Gastroesophageal sphincter (tissue), 4 donors: Measurements from ENCODE around the gene HYCC1. TPM values are rescaled to one million over a fixed set of nuclear protein-coding genes. Genes with fewer than 3 reads are reported as not detected.

ENCODE experiments used
- ATAC-seq: fragments of 150-250 bp; one replicate; pipeline ENCODE4 v1.9.1; 2016; ENCODE audit warnings: mild to moderate bottlenecking, moderate library complexity
- H3K27ac ChIP-seq, 4 donors: fragments of 200-600 bp; sonication (generic) in 3 of 4; 1 replicate in 3 of 4; 2 replicates in 1 of 4; pipeline ENCODE4 v1.5.1; 2016 to 2019
- H3K27me3 ChIP-seq: fragments of 200-600 bp; sonication (generic); one replicate; pipeline ENCODE4 v1.5.1; 2019
- H3K36me3 ChIP-seq, 2 donors: fragments of 200-600 bp; sonication (generic); one replicate each; pipeline ENCODE4 v1.5.1; 2019; ENCODE audit warnings: control low read depth in 1 of 2
- H3K4me1 ChIP-seq, 3 donors: fragments of 200-600 bp; sonication (generic); 1 replicate in 2 of 3; 2 replicates in 1 of 3; pipeline ENCODE4 v1.5.1; 2016 to 2019; ENCODE audit warnings: control low read depth in 2 of 3
- H3K4me3 ChIP-seq, 2 donors: fragments of 200-600 bp; sonication (generic); one replicate each; pipeline ENCODE4 v1.5.1; 2019; ENCODE audit warnings: mild to moderate bottlenecking in 1 of 2, moderate library complexity in 1 of 2
- H3K9me3 ChIP-seq, 3 donors: fragments of 200-600 bp; sonication (generic); one replicate each; pipeline ENCODE4 v1.5.1; 2017 to 2019; ENCODE audit warnings: control low read depth in 2 of 3
- CTCF ChIP-seq, 4 experiments: fragments of 200-600 bp in 2 of 4; fragments of 450-650 bp in 2 of 4; sonication (generic) in 1 of 4; IDR thresholded peaks; one replicate each; pipeline ENCODE4 v1.5.1; 2017 to 2019; ENCODE audit warnings: antibody characterized with exemption in 4 of 4, mild to moderate bottlenecking in 2 of 4, moderate library complexity in 2 of 4
- EP300 ChIP-seq: sonication (generic); formaldehyde crosslinking; IDR thresholded peaks from one replicate; pipeline ENCODE4 v1.6.1; 2017; ENCODE audit warnings: antibody characterized with exemption, mild to moderate bottlenecking
- POLR2A ChIP-seq, 2 donors: fragments of 450-650 bp; IDR thresholded peaks; one replicate each; pipeline ENCODE4 v1.6.1; 2017; ENCODE audit warnings: antibody characterized with exemption in 2 of 2, mild to moderate bottlenecking in 2 of 2, moderate library complexity in 1 of 2
- POLR2AphosphoS5 ChIP-seq: sonication (generic); formaldehyde crosslinking; IDR thresholded peaks from one replicate; pipeline ENCODE4 v1.6.1; 2017; ENCODE audit warnings: antibody characterized with exemption
- WGBS, 2 donors: methylation state at CpG; one replicate each; pipeline ENCODE4 v1.1.5; 2018; ENCODE audit warnings: low coverage in 1 of 2; 5-methylcytosine and 5-hydroxymethylcytosine counted together
- total RNA-seq, 4 donors: library from RNA; depleted of rRNA; stranded (reverse); fragments of >200 nt; gene quantifications; one replicate each; pipeline ENCODE4 v1.1.0, GENCODE V29; 2016

Gene HYCC1
- total RNA-seq, 4 donors from 2014 or later, result 39.7 to 87.7 (median 52.7) TPM

GRCh38 chr7:22995011-22995410 lies 18.9 kb downstream of the HYCC1 start:
- Histone ChIP-seq H3K4me3 (no peak overlapping the region), H3K27ac (no peak overlapping the region), H3K27me3 (no peaks in the 10 kb centered on the region), H3K36me3 (no peaks in the 10 kb centered on the region), H3K4me1 (peaks cover 0 to 6% (median 3%) of the 10 kb centered on the region in 3 donors), H3K9me3 (no peaks in the 10 kb centered on the region)
- no peak for TF ChIP-seq POLR2A (IDR thresholded peaks at IDR 0.05)
- TF ChIP-seq POLR2AphosphoS5, result no peak
- WGBS, 2 donors, result 94 to 100% methylated on average over 2 of the region's 2 CpGs
- no peak for ATAC-seq

GRCh38 chr7:22992874-22993840 lies 20.8 kb downstream of the HYCC1 start:
- Histone ChIP-seq H3K9me3 (no peaks in the 10 kb centered on the region), H3K27me3 (no peaks in the 10 kb centered on the region), H3K27ac (no peak overlapping the region), H3K36me3 (no peaks in the 10 kb centered on the region), H3K4me3 (no peak overlapping the region), H3K4me1 (peaks cover 0 to 3% (median 0%) of the 10 kb centered on the region in 3 donors)
- no peak for ATAC-seq
- TF ChIP-seq POLR2AphosphoS5 (no peak), EP300 (no peak), CTCF (IDR thresholded peaks at IDR 0.05) (no peak), POLR2A (IDR thresholded peaks at IDR 0.05) (no peak)
- WGBS, 2 donors, result 80 to 82% methylated on average over 3 of the region's 3 CpGs

GRCh38 chr7:22990588-22990949 lies 23.4 kb downstream of the HYCC1 start:
- 44 to 69% methylated on average over 1 of the region's 1 CpG for WGBS, 2 donors
- ATAC-seq, result no peak
- TF ChIP-seq POLR2AphosphoS5 (no peak), EP300 (no peak), CTCF (IDR thresholded peaks at IDR 0.05) (no peak), POLR2A (IDR thresholded peaks at IDR 0.05) (no peak)

GRCh38 chr7:22989643-22990587 lies 24.0 kb downstream of the HYCC1 start:
- ATAC-seq, result no peak
- no peak overlapping the region for H3K27ac ChIP-seq
- 76 to 87% methylated on average over 3 of the region's 3 CpGs for WGBS, 2 donors
- no peaks in the 10 kb centered on the region for H3K9me3 ChIP-seq
- no peak for TF ChIP-seq POLR2A (IDR thresholded peaks at IDR 0.05)
- no peak for TF ChIP-seq EP300
- no peak for TF ChIP-seq POLR2AphosphoS5
- TF ChIP-seq CTCF (IDR thresholded peaks at IDR 0.05), result no peak
- no peaks in the 10 kb centered on the region for H3K27me3 ChIP-seq
- H3K36me3 ChIP-seq, result no peaks in the 10 kb centered on the region
- H3K4me3 ChIP-seq, result no peak overlapping the region
- no peaks in the 10 kb centered on the region for H3K4me1 ChIP-seq

More at GRCh38 chr7:22990588-22990949, 23.4 kb downstream of the HYCC1 start:
- H3K4me1 ChIP-seq, result no peaks in the 10 kb centered on the region
- no peaks in the 10 kb centered on the region for H3K36me3 ChIP-seq
- H3K9me3 ChIP-seq, result no peaks in the 10 kb centered on the region
- H3K27ac ChIP-seq, result no peak overlapping the region
- no peaks in the 10 kb centered on the region for H3K27me3 ChIP-seq
- H3K4me3 ChIP-seq, result no peak overlapping the region

- no peaks in the 10 kb centered on the region for H3K9me3 ChIP-seq
- WGBS, 2 donors, result 80 to 83% methylated on average over 3 to 5 of the region's 5 CpGs
- ATAC-seq, result no peak
- no peaks in the 10 kb centered on the region for H3K36me3 ChIP-seq
- H3K27ac ChIP-seq, result no peak overlapping the region
- TF ChIP-seq POLR2AphosphoS5 (no peak), POLR2A (IDR thresholded peaks at IDR 0.05) (no peak), EP300 (no peak), CTCF (IDR thresholded peaks at IDR 0.05) (no peak)
- no peaks in the 10 kb centered on the region for H3K27me3 ChIP-seq
- no peaks in the 10 kb centered on the region for H3K4me1 ChIP-seq
- no peak overlapping the region for H3K4me3 ChIP-seq
Observed at GRCh38 chr7:22985436-22985835, 28.5 kb downstream of the HYCC1 start.
